GM03348 (cell line): ENCODE data around the gene CPTP.
A peak's percentile ranks its signal among the peaks of the same experiment; 100 is the strongest.
"Not testable (repeated sequence)": the region's sequence is repeated elsewhere in the genome, so short reads cannot be mapped to it uniquely, and the experiment has no call there.

Experiments used
- DNase-seq: peaks from one replicate; pipeline ENCODE4 v3.0.0; 2012; ENCODE audit warnings: low spot score

CPTP gene

GRCh38 chr1:1366699-1367066 lies 42.1 kb downstream of the CPTP start:
- no peak for DNase-seq

- no peak for DNase-seq
Observed at GRCh38 chr1:1367315-1367714, 42.7 kb downstream of the CPTP start.

- DNase-seq = not testable (repeated sequence)
Observed at GRCh38 chr1:1370094-1370493, 45.5 kb downstream of the CPTP start.

GRCh38 chr1:1370771-1371300 lies 46.2 kb downstream of the CPTP start:
- no peak for DNase-seq

- no peak for DNase-seq
Observed at GRCh38 chr1:1371364-1371745, 46.8 kb downstream of the CPTP start.

GRCh38 chr1:1371746-1372711 lies 47.4 kb downstream of the CPTP start:
- DNase-seq = peak; percentile 87

GRCh38 chr1:1373051-1373814 lies 48.6 kb downstream of the CPTP start:
- DNase-seq = no peak

- no peak for DNase-seq
Observed at GRCh38 chr1:1373815-1374588, 49.4 kb downstream of the CPTP start.

GRCh38 chr1:1374589-1374928 lies 50.0 kb downstream of the CPTP start:
- no peak for DNase-seq

GRCh38 chr1:1374929-1375662 lies 50.5 kb downstream of the CPTP start, which contains the start of gene AURKAIP1:
Gene AURKAIP1, minus strand, starts transcription at chr1:1375207. Its CDS starts 451 bp downstream, at chr1:1374756.
- peak; percentile 97 for DNase-seq

GRCh38 chr1:1376551-1377226 lies 52.1 kb downstream of the CPTP start:
- DNase-seq = no peak

GRCh38 chr1:1377540-1378205 lies 53.1 kb downstream of the CPTP start:
- DNase-seq = no peak
